GM12878 (cell line): Measurements from ENCODE around the gene PHC3. TPM values are rescaled to one million over a fixed set of nuclear protein-coding genes. Genes with fewer than 3 reads are reported as not detected.

ENCODE experiments used
- ATF7 ChIP-seq: fragments of 450-650 bp; IDR thresholded peaks from 2 replicates; pipeline ENCODE4 v1.6.1; 2016; ENCODE audit warnings: low read depth, mild to moderate bottlenecking
- CBFB ChIP-seq: IDR thresholded peaks from 2 replicates; pipeline ENCODE4 v1.6.1; 2016; ENCODE audit warnings: antibody characterized with exemption, low read depth
- FOXM1 ChIP-seq: IDR thresholded peaks from 2 replicates; pipeline ENCODE4 v1.6.1; 2012; ENCODE audit warnings: low read depth, mild to moderate bottlenecking, inconsistent platforms, low read length, moderate library complexity
- HDAC6 ChIP-seq: fragments of 200-600 bp; sonication (generic); IDR thresholded peaks from one replicate; pipeline ENCODE4 v1.8.0; 2017; ENCODE audit warnings: antibody characterized with exemption; ENCODE audit not compliant: unreplicated experiment
- IKZF2 ChIP-seq, 2 experiments: fragments of 450-650 bp; IDR thresholded peaks; 2 replicates each; pipeline ENCODE4 v1.6.1; 2017; ENCODE audit warnings: mild to moderate bottlenecking in 2 of 2, moderate library complexity in 2 of 2
- MEF2A ChIP-seq: IDR thresholded peaks from 2 replicates; pipeline ENCODE4 v1.6.1; 2011; ENCODE audit warnings: low read depth, mild to moderate bottlenecking, low read length, moderate library complexity; ENCODE audit not compliant: insufficient read depth
- PAX5 ChIP-seq: IDR thresholded peaks from 2 replicates; pipeline ENCODE4 v1.6.1; 2011; ENCODE audit warnings: low read depth, low read length, borderline replicate concordance
- SPI1 ChIP-seq: IDR thresholded peaks from 2 replicates; pipeline ENCODE4 v1.6.1; 2011; ENCODE audit warnings: low read depth, mild to moderate bottlenecking, low read length, moderate library complexity, borderline replicate concordance; ENCODE audit not compliant: insufficient read depth
- TCF12 ChIP-seq: IDR thresholded peaks from 2 replicates; pipeline ENCODE4 v1.6.1; 2011; ENCODE audit warnings: low read depth, mild to moderate bottlenecking, low read length
- YY1 ChIP-seq: IDR thresholded peaks from 2 replicates; pipeline ENCODE4 v1.6.1; 2011; ENCODE audit warnings: low read depth, mild to moderate bottlenecking, low read length
- ZBTB4 ChIP-seq: fragments of 450-650 bp; formaldehyde crosslinking; IDR thresholded peaks from 2 replicates; pipeline ENCODE4 v1.4.0; 2022; ENCODE audit warnings: mild to moderate bottlenecking, moderate library complexity
- polyA plus RNA-seq, 11 experiments: library from polyadenylated mRNA; depleted of rRNA in 4 of 11; unstranded in 6 of 11; stranded (reverse) in 5 of 11; fragments of >200 nt; fragmentation: Nextera tagmentation in 4 of 11; fragmentation: Illumina TruSeq in 1 of 11; extraction: Ambion mirVana in 4 of 11; extraction: Trizol in 1 of 11; gene quantifications; 1 replicate in 1 of 11; 2 replicates in 10 of 11; pipeline versions ENCODE4 v1.2.1 to v1.2.3, GENCODE V29; 2011 to 2016; ENCODE audit warnings: inconsistent platforms in 2 of 11, missing spikeins in 2 of 11, low read depth in 1 of 11
- total RNA-seq, 4 experiments: library from RNA; depleted of rRNA in 3 of 4; stranded (reverse); fragments of >200 nt in 3 of 4; fragmentation: Illumina TruSeq in 1 of 4; extraction: Trizol in 1 of 4; gene quantifications; 2 replicates each; pipeline versions ENCODE4 v1.2.1 to v1.2.3, GENCODE V29; 2013 to 2021
- TF ChIP-seq, protein P1 (sequence below): IDR thresholded peaks from 2 replicates; pipeline ENCODE4 v1.6.1; 2011; ENCODE audit warnings: borderline replicate concordance, low read depth, mild to moderate bottlenecking, moderate library complexity, low read length; ENCODE audit not compliant: insufficient read depth, poor library complexity, severe bottlenecking
- TF ChIP-seq, protein P2 (sequence below): fragments of 450-650 bp; conservative IDR thresholded peaks from 2 replicates; pipeline ENCODE4 v1.6.1; 2017; ENCODE audit warnings: mild to moderate bottlenecking, moderate library complexity

The PHC3 gene
- total and polyA plus RNA-seq, 10 of the 15 experiments (the other 5 are each of a cell fraction or from before 2014, with no cell fraction given) = 3.3 to 62.3 (median 22.1) TPM

DNA sequence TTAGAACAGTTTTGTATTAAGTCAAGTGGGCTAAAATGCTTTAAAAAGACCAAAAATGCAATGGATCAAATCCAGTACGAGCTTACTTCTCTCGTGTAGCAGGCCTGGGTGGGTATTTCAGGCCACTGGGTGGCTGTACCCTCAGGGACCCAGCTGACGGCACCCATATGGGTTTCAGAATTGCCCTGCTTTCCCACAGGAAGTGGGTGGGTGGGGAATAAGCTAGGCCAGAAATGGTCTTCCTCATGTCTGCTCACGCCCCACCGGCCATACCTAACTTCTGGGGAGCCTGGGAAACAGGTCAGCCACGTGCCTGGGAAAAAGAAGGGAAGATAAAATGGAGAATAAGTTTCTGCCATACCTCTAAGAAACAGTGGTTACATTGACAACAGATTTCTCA is 123.4 kb downstream of the PHC3 start (continued):
- TF ChIP-seq TCF12 = 0 out of 2 replicates have a peak, but pooled peaks have one; percentile 25
- no peak for TF ChIP-seq HDAC6
- no peak for TF ChIP-seq CBFB
- TF ChIP-seq, protein P1, sequence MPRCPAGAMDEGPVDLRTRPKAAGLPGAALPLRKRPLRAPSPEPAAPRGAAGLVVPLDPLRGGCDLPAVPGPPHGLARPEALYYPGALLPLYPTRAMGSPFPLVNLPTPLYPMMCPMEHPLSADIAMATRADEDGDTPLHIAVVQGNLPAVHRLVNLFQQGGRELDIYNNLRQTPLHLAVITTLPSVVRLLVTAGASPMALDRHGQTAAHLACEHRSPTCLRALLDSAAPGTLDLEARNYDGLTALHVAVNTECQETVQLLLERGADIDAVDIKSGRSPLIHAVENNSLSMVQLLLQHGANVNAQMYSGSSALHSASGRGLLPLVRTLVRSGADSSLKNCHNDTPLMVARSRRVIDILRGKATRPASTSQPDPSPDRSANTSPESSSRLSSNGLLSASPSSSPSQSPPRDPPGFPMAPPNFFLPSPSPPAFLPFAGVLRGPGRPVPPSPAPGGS = peak; percentile 50
- no peak for TF ChIP-seq ZBTB4 (CRISPR knock-in tag)
- no peak for TF ChIP-seq SPI1
- TF ChIP-seq ATF7 = no peak
- no peak for TF ChIP-seq FOXM1
- TF ChIP-seq PAX5 = peak; percentile 13; the same call in 1 of the 2 replicates
- TF ChIP-seq, protein P2, sequence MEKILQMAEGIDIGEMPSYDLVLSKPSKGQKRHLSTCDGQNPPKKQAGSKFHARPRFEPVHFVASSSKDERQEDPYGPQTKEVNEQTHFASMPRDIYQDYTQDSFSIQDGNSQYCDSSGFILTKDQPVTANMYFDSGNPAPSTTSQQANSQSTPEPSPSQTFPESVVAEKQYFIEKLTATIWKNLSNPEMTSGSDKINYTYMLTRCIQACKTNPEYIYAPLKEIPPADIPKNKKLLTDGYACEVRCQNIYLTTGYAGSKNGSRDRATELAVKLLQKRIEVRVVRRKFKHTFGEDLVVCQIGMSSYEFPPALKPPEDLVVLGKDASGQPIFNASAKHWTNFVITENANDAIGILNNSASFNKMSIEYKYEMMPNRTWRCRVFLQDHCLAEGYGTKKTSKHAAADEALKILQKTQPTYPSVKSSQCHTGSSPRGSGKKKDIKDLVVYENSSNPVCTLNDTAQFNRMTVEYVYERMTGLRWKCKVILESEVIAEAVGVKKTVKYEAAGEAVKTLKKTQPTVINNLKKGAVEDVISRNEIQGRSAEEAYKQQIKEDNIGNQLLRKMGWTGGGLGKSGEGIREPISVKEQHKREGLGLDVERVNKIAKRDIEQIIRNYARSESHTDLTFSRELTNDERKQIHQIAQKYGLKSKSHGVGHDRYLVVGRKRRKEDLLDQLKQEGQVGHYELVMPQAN = no peak
- TF ChIP-seq YY1 = peak; percentile 57; the same call in 1 of the 2 replicates
- peak; percentile 9 to 29; a peak in 1 of 4 replicates for TF ChIP-seq IKZF2 (IDR thresholded peaks at IDR 0.05)
- TF ChIP-seq MEF2A = 0 out of 2 replicates have a peak, but pooled peaks have one; percentile 46
